ENCODE measurements around the gene POLE3. TPM values are rescaled to one million over a fixed set of nuclear protein-coding genes. Genes with fewer than 3 reads are reported as not detected.

Gene POLE3
- total and polyA plus RNA-seq, 2 experiments from 2014 or later, result 39.2 to 81.3 TPM

DNA sequence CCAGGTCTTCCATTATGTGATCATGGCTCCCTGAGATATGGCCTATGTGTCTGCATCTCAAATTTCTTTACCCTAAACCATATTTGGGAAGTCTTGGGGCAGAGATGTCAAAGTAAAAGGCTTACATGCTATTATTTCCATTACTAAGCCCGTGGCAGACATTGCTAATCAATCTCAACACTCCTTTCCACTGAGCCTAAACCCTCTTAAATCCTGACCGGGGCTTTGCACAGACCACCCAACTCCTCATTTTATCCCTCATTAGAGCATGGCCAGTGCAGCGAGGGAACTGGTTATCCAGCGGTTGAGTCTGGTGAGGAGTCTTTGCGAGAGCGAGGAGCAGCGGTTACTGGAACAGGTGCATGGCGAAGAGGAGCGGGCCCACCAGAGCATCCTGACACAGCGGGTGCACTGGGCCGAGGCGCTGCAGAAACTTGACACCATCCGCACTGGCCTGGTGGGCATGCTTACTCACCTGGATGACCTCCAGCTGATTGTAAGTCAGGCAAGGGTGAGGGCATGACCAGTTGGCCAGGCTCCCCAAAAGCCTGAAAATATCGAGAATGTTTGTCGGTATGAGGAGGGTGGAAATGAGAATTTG, 50.1 kb downstream of the POLE3 start:
- Histone ChIP-seq H3K27ac (ENCODE audit: low read depth) (no peak overlapping the region), H4K20me1 (replicated peaks; ENCODE audit: insufficient read depth) (no peaks in the 10 kb centered on the region), H3F3A (replicated peaks; ENCODE audit: low read depth) (no peaks in the 10 kb centered on the region), H2AFZ (no peak overlapping the region), H3K4me3 (no peak overlapping the region), H3K27me3 (ENCODE audit: insufficient read depth) (no peaks in the 10 kb centered on the region), H3K36me3 (ENCODE audit: insufficient read depth) (no peaks in the 10 kb centered on the region), H3K4me2 (no peak overlapping the region), H3K4me1 (ENCODE audit: insufficient read depth) (no peaks in the 10 kb centered on the region), H3K9me2 (ENCODE audit: insufficient read depth) (no peaks in the 10 kb centered on the region), H3K79me2 (replicated peaks; ENCODE audit: insufficient read depth) (no peaks in the 10 kb centered on the region)
- no peak for TF ChIP-seq EZH2 (IDR thresholded peaks at IDR 0.05; ENCODE audit: low read depth, unreplicated experiment)
- no peak for TF ChIP-seq EZH2phosphoT487 (IDR thresholded peaks at IDR 0.05; ENCODE audit: unreplicated experiment)
- TF ChIP-seq, protein P1, sequence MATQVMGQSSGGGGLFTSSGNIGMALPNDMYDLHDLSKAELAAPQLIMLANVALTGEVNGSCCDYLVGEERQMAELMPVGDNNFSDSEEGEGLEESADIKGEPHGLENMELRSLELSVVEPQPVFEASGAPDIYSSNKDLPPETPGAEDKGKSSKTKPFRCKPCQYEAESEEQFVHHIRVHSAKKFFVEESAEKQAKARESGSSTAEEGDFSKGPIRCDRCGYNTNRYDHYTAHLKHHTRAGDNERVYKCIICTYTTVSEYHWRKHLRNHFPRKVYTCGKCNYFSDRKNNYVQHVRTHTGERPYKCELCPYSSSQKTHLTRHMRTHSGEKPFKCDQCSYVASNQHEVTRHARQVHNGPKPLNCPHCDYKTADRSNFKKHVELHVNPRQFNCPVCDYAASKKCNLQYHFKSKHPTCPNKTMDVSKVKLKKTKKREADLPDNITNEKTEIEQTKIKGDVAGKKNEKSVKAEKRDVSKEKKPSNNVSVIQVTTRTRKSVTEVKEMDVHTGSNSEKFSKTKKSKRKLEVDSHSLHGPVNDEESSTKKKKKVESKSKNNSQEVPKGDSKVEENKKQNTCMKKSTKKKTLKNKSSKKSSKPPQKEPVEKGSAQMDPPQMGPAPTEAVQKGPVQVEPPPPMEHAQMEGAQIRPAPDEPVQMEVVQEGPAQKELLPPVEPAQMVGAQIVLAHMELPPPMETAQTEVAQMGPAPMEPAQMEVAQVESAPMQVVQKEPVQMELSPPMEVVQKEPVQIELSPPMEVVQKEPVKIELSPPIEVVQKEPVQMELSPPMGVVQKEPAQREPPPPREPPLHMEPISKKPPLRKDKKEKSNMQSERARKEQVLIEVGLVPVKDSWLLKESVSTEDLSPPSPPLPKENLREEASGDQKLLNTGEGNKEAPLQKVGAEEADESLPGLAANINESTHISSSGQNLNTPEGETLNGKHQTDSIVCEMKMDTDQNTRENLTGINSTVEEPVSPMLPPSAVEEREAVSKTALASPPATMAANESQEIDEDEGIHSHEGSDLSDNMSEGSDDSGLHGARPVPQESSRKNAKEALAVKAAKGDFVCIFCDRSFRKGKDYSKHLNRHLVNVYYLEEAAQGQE (IDR thresholded peaks at IDR 0.05; ENCODE audit: unreplicated experiment), result no peak
- TF ChIP-seq ZNF114 (CRISPR knock-in tag; IDR thresholded peaks at IDR 0.05), result no peak
- no peak for TF ChIP-seq JUNB (IDR thresholded peaks at IDR 0.05; ENCODE audit: unreplicated experiment)
- TF ChIP-seq NANOG (IDR thresholded peaks at IDR 0.05; ENCODE audit: borderline replicate concordance), result no peak
- TF ChIP-seq ZNF331 (CRISPR knock-in tag; IDR thresholded peaks at IDR 0.05; ENCODE audit: low read depth), result no peak
- TF ChIP-seq CREB1 (CRISPR knock-in tag; IDR thresholded peaks at IDR 0.05; ENCODE audit: low read depth), result no peak
- TF ChIP-seq, protein P2, sequence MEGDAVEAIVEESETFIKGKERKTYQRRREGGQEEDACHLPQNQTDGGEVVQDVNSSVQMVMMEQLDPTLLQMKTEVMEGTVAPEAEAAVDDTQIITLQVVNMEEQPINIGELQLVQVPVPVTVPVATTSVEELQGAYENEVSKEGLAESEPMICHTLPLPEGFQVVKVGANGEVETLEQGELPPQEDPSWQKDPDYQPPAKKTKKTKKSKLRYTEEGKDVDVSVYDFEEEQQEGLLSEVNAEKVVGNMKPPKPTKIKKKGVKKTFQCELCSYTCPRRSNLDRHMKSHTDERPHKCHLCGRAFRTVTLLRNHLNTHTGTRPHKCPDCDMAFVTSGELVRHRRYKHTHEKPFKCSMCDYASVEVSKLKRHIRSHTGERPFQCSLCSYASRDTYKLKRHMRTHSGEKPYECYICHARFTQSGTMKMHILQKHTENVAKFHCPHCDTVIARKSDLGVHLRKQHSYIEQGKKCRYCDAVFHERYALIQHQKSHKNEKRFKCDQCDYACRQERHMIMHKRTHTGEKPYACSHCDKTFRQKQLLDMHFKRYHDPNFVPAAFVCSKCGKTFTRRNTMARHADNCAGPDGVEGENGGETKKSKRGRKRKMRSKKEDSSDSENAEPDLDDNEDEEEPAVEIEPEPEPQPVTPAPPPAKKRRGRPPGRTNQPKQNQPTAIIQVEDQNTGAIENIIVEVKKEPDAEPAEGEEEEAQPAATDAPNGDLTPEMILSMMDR (conservative IDR thresholded peaks at IDR 0.05; ENCODE audit: low read depth in 2 of 2), result no peak
- no peak for TF ChIP-seq STAT1 (IDR thresholded peaks at IDR 0.05; ENCODE audit: unreplicated experiment)
- no peak for TF ChIP-seq POLR2AphosphoS5 (IDR thresholded peaks at IDR 0.05; ENCODE audit: low read depth)
- no peak for DNase-seq (ENCODE audit: low spot score)
- Mint-ChIP-seq H3K27ac (no peak overlapping the region), H3K9me3 (no peaks in the 10 kb centered on the region), H3K27me3 (ENCODE audit: insufficient read depth, low read depth, poor library complexity) (no peaks in the 10 kb centered on the region), H3K36me3 (ENCODE audit: low read depth) (no peaks in the 10 kb centered on the region), H3K4me1 (no peaks in the 10 kb centered on the region), H3K4me3 (no peak overlapping the region)
- no peak for ATAC-seq

GRCh38 chr9:113359385-113359784, 51.1 kb downstream of the POLE3 start:
- no peaks in the 10 kb centered on the region for H3K9me3 Mint-ChIP-seq
- Histone ChIP-seq H3K27ac (ENCODE audit: low read depth) (no peak overlapping the region), H3K27me3 (ENCODE audit: insufficient read depth) (no peaks in the 10 kb centered on the region), H3K79me2 (replicated peaks; ENCODE audit: insufficient read depth) (no peaks in the 10 kb centered on the region), H3K4me1 (ENCODE audit: insufficient read depth) (no peaks in the 10 kb centered on the region), H3K4me2 (no peak overlapping the region), H2AFZ (no peak overlapping the region), H3K9me2 (ENCODE audit: insufficient read depth) (no peaks in the 10 kb centered on the region), H3F3A (replicated peaks; ENCODE audit: low read depth) (no peaks in the 10 kb centered on the region), H3K36me3 (ENCODE audit: insufficient read depth) (no peaks in the 10 kb centered on the region), H4K20me1 (replicated peaks; ENCODE audit: insufficient read depth) (no peaks in the 10 kb centered on the region), H3K4me3 (no peak overlapping the region)
- no peak for DNase-seq (ENCODE audit: low spot score)
- H3K27me3 Mint-ChIP-seq (ENCODE audit: insufficient read depth, low read depth, poor library complexity), result no peaks in the 10 kb centered on the region
- no peaks in the 10 kb centered on the region for H3K4me1 Mint-ChIP-seq
- no peak overlapping the region for H3K4me3 Mint-ChIP-seq
- ATAC-seq, result no peak
- no peak overlapping the region for H3K27ac Mint-ChIP-seq
- no peaks in the 10 kb centered on the region for H3K36me3 Mint-ChIP-seq (ENCODE audit: low read depth)
- TF ChIP-seq ETS1 (IDR thresholded peaks at IDR 0.05) (no peak), EZH2phosphoT487 (IDR thresholded peaks at IDR 0.05; ENCODE audit: unreplicated experiment) (no peak), JUNB (IDR thresholded peaks at IDR 0.05; ENCODE audit: unreplicated experiment) (no peak), ZNF331 (CRISPR knock-in tag; IDR thresholded peaks at IDR 0.05; ENCODE audit: low read depth) (no peak), EZH2 (IDR thresholded peaks at IDR 0.05; ENCODE audit: low read depth, unreplicated experiment) (no peak), CREB1 (CRISPR knock-in tag; IDR thresholded peaks at IDR 0.05; ENCODE audit: low read depth) (no peak), POLR2AphosphoS5 (IDR thresholded peaks at IDR 0.05; ENCODE audit: low read depth) (no peak)
- TF ChIP-seq, protein P1 (IDR thresholded peaks at IDR 0.05; ENCODE audit: unreplicated experiment), result no peak
